Myocyte (in vitro differentiated cells): ENCODE measurements around the gene MAST4. TPM values are rescaled to one million over a fixed set of nuclear protein-coding genes. Genes with fewer than 3 reads are reported as not detected.

ENCODE experiments used
- DNase-seq: peaks from one replicate; pipeline ENCODE4 v3.0.0-alpha.2; 2012; ENCODE audit warnings: low read depth
- total RNA-seq: library from RNA; depleted of rRNA; stranded (reverse); fragments of >200 nt; gene quantifications from 2 replicates; pipeline ENCODE4 v1.2.3, GENCODE V29; 2014

The MAST4 gene
- total RNA-seq, 1 donor from 2014 or later, result 7.6 TPM

DNA sequence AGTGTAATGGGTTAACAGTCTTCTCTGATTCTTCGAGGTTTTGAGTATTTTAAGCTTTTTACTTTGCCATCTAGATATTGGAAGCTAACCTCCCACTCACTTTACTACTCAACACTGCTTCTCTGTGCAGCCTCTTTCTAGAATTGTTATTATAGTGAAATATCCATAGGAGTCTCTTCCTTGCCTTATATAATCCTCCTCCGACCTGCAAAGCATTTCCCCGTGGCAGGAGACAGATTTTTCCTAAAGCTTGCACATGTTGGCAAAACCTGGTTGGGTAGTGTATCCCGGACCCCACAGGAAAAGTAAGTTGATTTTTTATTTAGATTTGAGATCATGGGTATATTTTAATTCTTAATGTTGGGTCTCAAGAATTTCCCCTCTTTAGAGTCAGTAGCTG lies 351.3 kb downstream of the MAST4 start:
- no peak for DNase-seq

DNA sequence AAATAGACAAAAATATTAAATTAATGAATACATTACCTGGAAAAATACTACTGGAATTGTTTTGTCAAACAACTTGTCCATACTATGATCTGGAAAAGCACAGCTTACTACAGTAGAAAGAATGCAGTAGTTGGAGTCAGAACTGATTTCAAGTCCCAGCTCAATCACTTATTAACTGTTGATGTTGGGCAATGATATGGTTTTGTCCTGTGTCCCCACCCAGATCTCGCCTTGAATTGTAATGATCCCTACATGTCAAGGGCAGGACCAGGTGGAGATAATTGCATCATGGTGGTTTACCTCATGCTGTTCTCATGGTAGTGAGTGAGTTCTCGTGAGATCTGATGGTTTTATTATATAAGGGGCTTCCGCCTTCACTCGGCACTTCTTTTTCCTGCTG lies 352.9 kb downstream of the MAST4 start:
- no peak for DNase-seq

GRCh38 chr5:66952153-66952552 lies 356.0 kb downstream of the MAST4 start:
- DNase-seq, result no peak

DNA sequence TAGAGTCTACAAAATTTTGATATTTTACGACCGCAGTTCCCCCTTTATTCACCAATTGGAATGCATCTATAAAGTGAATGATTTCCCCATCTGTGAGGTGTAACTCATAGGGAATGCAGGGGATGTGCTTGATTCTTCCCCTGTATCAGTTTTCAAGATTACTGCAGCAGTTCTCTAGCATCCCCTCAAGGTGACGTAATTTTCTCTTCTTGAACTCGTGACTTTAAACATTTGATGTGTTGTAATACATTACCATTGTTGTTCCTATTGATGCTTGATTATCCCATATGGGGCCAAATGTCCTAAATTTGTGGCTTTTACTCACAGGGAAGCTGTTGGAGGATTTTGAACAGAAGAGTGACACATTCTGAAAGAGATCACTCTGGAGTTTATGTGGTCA lies 360.2 kb downstream of the MAST4 start:
- no peak for DNase-seq

DNA sequence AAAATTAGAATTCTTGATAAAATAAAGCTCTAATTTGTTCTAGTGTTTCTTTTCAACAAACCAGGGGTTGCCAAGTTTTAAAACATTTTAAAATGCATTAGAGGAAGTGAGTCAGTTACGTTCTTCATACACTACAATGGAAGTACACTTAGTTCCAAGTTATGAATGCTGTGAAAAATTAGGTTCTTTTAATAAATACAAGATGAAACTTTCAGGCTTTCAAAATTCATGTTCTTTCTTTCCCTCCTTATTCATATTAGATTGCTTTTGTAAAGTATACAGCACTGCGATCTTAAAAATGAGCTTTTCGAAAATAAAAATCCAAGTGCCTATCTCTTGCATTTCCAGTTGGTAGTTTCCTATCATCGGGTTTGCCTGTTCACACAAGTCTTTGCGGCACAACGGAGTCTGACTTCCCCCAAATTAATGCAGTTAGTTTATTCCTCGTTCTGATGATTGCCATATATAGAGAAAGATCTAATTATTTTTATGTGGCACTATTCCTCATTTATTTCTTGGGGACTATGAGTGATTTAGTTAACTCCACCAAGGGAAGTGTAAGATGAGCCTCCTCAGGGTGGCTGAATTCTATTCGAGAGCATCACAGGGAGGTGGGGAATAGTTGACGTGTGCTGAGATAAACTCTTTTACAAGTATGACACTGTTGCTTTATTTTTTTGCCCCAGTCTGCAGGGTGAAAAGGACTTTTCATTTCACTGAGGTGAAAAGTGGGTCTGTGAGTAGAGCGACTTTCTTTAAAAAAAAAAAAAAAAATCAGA lies 362.2 kb downstream of the MAST4 start:
- DNase-seq, result peak; percentile 73

DNA sequence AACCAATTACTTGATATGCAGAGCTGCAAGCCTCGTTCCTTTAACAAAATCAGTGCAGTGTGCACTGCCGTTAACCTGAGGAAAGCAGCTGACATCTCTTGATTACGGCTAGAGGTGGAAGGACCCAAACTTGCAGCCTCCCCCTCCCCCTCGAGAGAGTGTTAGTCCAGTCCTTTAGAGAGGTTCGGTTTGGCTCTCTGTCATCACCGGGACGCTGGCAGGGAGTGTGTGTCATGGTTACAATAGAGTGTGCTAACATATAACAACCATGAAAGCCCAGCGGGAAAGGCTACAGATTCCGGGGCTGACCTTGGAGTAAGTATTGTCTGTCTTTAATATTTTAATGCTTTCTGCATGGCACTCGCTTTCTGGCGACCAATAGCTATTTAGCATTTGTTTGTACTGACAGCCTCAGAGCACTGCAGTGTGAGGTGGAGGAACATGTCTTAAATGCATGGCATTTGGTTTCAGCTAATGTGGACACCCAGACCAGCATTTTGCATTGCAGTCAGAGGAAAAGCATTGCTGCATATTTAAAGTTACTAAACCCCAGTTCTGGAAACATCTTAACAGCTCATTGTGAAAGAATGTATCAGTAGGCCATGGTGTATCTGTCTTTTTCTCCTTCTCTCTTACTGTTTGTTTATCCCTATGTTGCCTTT lies 362.9 kb downstream of the MAST4 start:
- peak; percentile 59 for DNase-seq

GRCh38 chr5:66959653-66960052 lies 363.5 kb downstream of the MAST4 start:
- DNase-seq, result peak; percentile 28

DNA sequence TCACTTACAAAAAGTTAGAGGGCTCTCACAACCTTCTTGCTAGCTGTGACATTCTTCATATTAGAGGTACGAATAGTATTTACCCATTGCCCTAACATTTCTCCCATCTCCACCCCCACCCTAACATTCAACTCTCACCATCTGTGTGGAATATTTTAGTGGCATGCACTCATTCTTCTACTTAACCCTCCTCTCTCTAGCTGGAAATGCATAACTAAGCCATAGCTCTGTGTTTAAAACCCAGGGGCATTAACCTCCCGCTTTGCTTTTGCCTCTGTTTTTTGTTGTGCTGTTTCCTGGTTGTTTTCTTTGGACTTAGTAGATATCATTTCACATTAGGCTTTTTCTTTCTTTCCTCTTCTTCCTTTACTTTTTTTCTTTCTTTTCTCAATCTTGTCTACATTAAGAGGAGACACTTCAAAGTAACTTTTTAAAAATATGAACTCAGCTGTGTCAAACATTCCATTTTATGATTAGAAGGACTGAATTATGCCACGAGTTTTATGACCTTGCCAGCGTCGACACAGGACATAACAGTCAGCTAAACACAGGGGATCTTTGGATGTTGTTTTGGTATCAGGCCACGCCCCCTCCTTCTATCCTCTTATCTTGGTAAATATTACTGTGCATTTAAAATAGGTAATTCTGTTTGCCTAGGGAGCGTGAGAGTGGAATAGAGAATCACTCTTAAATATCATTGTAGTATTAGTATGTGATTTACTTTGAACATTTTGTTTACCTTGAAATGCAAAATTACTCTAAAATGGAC lies 364.4 kb downstream of the MAST4 start:
- peak; percentile 28 for DNase-seq

GRCh38 chr5:66963559-66963971 lies 367.4 kb downstream of the MAST4 start:
- peak; percentile 44 for DNase-seq

DNA sequence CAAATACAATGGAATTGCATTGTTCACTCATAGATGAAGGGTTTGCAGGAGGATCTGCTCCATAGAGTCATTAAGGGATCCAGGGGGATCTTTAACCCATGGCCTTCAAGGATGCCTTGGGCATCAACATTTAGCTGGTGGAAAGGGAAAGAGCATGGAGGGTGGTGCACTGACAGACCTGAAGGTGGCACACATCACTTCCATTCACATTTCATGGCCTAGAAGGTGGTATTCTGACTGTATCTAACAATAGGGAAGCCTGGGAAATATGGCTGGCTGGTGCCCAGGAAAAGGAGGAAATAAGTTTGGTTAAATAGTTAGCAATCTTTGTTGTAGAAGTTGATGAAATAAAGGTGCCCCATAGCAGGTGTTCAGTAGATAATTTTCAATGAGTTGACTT lies 370.2 kb downstream of the MAST4 start:
- DNase-seq, result no peak

DNA sequence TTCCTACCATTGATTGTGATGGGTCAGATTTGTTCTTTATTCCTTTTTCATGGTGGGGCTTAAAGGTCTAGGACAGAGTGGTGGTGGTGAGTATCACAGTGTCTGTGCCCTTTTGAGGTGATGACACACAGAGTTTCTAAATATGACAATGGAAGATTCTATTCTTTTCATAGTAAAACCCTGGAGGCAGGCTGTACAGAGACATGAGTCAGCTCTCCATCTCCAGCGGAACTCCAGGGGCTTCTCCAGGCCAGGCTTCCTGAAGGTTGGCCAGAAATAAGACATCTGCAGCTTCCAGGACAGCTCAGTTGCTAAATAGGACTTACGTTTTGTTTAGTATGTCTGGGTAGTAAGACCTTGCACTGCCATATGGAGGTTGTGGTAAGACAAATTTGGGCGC lies 370.9 kb downstream of the MAST4 start:
- DNase-seq, result peak; percentile 32

DNA sequence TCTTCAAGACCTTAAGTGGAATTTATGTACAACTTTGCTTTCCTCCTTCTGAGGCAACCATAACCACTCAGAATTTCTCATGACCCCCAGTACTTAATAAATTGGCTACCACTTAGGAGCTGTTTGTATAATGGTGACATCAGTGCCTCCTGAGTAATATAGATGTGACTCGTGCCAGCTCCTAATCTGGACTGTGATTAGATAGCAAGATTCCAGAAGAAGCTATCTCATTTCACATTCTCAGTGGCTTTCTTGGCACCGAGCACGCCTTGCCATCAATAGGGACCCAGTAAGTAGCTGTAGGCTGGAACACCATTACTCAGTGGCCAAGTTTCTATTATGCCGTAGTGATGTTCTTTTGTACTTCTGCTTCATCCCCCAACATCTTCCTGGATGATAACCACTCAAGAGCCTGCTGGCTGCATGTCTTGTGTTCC lies 371.7 kb downstream of the MAST4 start:
- peak; percentile 51 for DNase-seq

DNA sequence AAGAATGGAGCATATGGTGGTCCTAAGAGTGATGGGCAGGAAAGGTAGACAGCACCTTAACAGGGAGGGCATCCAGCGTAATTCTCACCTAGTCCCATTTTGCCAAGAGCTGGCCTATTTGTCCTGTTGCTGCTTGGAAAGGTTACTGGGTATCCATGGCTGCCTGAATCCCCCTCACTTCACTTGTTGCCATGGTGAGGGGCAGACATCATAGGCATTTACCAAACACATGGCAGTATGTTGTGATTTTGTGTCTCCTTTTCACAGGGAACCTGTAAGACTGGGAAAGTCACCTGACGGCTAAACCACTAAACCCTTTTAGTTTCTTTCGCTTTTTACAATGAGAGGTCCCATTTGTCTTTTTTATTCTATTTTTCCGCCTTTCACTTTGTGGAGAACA lies 373.3 kb downstream of the MAST4 start:
- DNase-seq, result no peak

DNA sequence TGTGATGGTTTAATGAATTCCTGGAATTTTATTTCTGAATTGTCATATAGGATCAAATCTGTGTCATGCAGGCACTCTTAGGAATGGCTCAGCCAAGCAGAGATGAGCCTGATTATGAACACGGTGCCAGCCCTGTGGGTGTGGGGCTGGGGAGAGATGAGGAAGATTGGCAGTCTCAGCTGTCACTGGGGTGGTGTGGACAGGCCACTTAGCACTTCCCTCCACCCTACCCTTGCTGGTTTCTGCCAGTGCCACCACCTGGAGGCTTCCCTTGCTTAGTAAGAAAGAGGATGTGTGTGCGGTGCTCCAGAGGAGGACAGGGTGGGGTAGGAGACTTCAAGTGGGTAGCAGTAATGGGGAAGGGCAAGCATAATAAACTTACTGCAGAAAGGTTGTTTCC lies 373.8 kb downstream of the MAST4 start:
- peak; percentile 80 for DNase-seq

- DNase-seq, result no peak
These were observed 375.8 kb downstream of the MAST4 start for GRCh38 chr5:66972004-66972403.

DNA sequence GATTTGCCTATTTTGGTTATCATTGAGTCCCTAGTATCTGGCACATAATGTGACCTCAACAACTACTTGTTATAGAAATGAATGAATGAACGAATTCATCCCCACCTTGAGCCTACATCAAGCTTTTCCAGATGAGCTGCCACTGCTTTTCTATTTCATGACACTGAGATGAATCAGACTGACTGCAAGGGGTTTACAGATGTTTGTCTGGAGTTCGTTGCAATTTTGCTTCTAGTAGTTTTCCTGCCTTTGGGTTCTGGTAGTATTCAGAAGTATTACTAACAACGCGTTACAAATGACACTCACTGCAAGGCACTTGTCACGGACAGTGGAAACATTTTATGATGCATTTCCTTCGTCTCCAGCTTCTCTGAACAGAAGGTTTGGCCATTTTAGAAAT lies 378.1 kb downstream of the MAST4 start:
- DNase-seq, result no peak

DNA sequence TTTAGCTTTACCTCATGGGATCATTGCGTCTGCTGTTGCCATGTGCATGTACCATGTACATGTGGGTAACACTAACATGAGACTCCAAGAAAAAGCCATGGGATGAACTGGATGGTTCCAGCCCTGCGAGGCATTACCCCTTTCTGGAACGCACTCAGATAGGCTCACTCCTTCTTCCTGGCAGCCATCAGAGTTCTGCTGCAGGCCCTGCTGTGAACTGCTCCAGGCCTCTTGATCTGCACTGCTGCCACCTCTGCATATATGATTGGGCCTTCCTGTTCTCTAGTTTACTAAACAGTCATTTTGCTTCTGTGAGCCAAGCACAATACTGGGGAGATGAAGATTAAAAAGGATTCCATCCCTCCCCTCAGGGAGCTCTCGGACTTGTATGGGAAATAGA lies 379.9 kb downstream of the MAST4 start:
- no peak for DNase-seq

- DNase-seq, result no peak
These were observed 383.5 kb downstream of the MAST4 start for GRCh38 chr5:66979738-66980137.

- DNase-seq, result no peak
These were observed 385.3 kb downstream of the MAST4 start for GRCh38 chr5:66981266-66982055.

GRCh38 chr5:66982056-66982387 lies 385.8 kb downstream of the MAST4 start:
- DNase-seq, result no peak

DNA sequence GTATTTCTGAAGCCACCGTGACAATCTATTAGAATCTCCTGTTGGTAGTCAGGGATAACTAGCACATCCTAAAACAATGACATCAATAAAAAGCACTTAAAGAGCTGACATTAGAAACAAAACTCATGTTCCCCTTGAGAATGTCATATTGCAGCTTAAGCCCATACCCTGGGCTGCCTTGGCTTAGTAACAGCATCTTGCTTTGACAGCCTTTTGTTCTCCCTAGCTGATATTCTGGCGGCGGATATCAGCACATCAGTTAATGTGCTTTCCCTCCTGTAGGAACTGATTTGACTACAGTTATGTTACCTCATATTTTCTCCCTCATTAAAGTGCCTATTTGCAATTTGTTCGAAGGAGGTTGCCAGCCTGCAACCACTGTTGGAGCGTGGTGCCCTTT lies 386.3 kb downstream of the MAST4 start:
- no peak for DNase-seq
